H1 (cell line): ENCODE measurements around the gene GADD45B.
"Not testable (repeated sequence)": the region's sequence is repeated elsewhere in the genome, so short reads cannot be mapped to it uniquely, and the experiment has no call there.

Experiments
- BCL11A ChIP-seq, 2 experiments: IDR thresholded peaks; one replicate each; pipeline ENCODE4 v1.6.1; 2011; ENCODE audit warnings: low read depth in 2 of 2, low read length in 2 of 2, mild to moderate bottlenecking in 2 of 2
- CHD2 ChIP-seq: IDR thresholded peaks from 2 replicates; pipeline ENCODE4 v1.6.1; 2012; ENCODE audit warnings: low read length, improper control_type of control experiment
- EZH2 ChIP-seq: fragments of 200-600 bp; sonication (generic); IDR thresholded peaks from 2 replicates; pipeline ENCODE4 v1.7.1; 2012; ENCODE audit warnings: low read depth, mild to moderate bottlenecking, moderate library complexity, low read length, inconsistent platforms; ENCODE audit not compliant: severe bottlenecking
- JUND ChIP-seq: IDR thresholded peaks from 2 replicates; pipeline ENCODE4 v1.6.1; 2011; ENCODE audit warnings: mild to moderate bottlenecking, improper control_type of control experiment, low read length
- KDM1A ChIP-seq: fragments of 200-600, 300-600 bp; sonication (generic); IDR thresholded peaks from 2 replicates; pipeline ENCODE4 v1.7.1; 2016; ENCODE audit warnings: mild to moderate bottlenecking, low read length, borderline replicate concordance
- POLR2A ChIP-seq, 2 experiments: IDR thresholded peaks; 1 replicate in 1 of 2; 2 replicates in 1 of 2; pipeline ENCODE4 v1.6.1; 2011; ENCODE audit warnings: low read depth in 2 of 2, low read length in 2 of 2, mild to moderate bottlenecking in 2 of 2; ENCODE audit errors: control extremely low read depth in 1 of 2
- POLR2AphosphoS5 ChIP-seq: IDR thresholded peaks from 2 replicates; pipeline ENCODE4 v1.6.1; 2011; ENCODE audit warnings: low read depth, low read length
- SRF ChIP-seq: IDR thresholded peaks from 2 replicates; pipeline ENCODE4 v1.6.1; 2011; ENCODE audit warnings: mild to moderate bottlenecking, low read depth, low read length, moderate library complexity
- TAF1 ChIP-seq: IDR thresholded peaks from 2 replicates; pipeline ENCODE4 v1.6.1; 2011; ENCODE audit warnings: mild to moderate bottlenecking, low read depth, low read length
- YY1 ChIP-seq: IDR thresholded peaks from 2 replicates; pipeline ENCODE4 v1.6.1; 2011; ENCODE audit warnings: low read depth, mild to moderate bottlenecking, low read length
- TF ChIP-seq, protein P1 (sequence below): IDR thresholded peaks from 2 replicates; pipeline ENCODE4 v1.6.1; 2011; ENCODE audit warnings: low read length, improper control_type of control experiment
- TF ChIP-seq, protein P2 (sequence below), 3 experiments: IDR thresholded peaks; 1 replicate in 2 of 3; 2 replicates in 1 of 3; pipeline versions ENCODE4 v1.5.1 to v1.6.1; 2011; ENCODE audit warnings: low read length in 3 of 3, mild to moderate bottlenecking in 3 of 3, inconsistent platforms in 2 of 3, low read depth in 1 of 3, moderate library complexity in 1 of 3; ENCODE audit not compliant: insufficient read depth in 1 of 3; ENCODE audit errors: control extremely low read depth in 1 of 3
- TF ChIP-seq, protein P3 (sequence below): IDR thresholded peaks from 2 replicates; pipeline ENCODE4 v1.6.1; 2012; ENCODE audit warnings: inconsistent platforms

DNA sequence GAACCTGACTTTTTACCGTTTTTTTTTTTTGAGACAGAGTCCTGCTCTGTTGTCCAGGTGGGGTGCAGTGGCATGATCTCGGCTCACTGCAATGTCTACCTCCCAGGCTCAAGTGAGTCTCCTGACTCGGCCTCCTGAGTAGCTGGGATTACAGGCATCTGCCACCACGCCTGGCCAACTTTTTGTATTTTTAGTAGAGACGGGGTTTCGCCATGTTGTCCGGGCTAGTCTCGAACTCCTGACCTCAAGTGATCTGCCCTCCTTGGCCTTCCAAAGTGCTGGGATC is 6.1 kb upstream of the GADD45B start:
- TF ChIP-seq, protein P1, sequence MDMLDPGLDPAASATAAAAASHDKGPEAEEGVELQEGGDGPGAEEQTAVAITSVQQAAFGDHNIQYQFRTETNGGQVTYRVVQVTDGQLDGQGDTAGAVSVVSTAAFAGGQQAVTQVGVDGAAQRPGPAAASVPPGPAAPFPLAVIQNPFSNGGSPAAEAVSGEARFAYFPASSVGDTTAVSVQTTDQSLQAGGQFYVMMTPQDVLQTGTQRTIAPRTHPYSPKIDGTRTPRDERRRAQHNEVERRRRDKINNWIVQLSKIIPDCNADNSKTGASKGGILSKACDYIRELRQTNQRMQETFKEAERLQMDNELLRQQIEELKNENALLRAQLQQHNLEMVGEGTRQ, result not testable (repeated sequence)
- TF ChIP-seq, protein P2, sequence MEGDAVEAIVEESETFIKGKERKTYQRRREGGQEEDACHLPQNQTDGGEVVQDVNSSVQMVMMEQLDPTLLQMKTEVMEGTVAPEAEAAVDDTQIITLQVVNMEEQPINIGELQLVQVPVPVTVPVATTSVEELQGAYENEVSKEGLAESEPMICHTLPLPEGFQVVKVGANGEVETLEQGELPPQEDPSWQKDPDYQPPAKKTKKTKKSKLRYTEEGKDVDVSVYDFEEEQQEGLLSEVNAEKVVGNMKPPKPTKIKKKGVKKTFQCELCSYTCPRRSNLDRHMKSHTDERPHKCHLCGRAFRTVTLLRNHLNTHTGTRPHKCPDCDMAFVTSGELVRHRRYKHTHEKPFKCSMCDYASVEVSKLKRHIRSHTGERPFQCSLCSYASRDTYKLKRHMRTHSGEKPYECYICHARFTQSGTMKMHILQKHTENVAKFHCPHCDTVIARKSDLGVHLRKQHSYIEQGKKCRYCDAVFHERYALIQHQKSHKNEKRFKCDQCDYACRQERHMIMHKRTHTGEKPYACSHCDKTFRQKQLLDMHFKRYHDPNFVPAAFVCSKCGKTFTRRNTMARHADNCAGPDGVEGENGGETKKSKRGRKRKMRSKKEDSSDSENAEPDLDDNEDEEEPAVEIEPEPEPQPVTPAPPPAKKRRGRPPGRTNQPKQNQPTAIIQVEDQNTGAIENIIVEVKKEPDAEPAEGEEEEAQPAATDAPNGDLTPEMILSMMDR (IDR thresholded peaks at IDR 0.05; ENCODE audit: control extremely low read depth in 1 of 3, insufficient read depth in 1 of 3, low read depth in 1 of 3, low read length in 3 of 3), result not testable (repeated sequence)
- TF ChIP-seq POLR2A (IDR thresholded peaks at IDR 0.05; ENCODE audit: control extremely low read depth in 1 of 2, low read depth in 2 of 2, low read length in 2 of 2); POLR2AphosphoS5; SRF; EZH2; TAF1; BCL11A (IDR thresholded peaks at IDR 0.05; ENCODE audit: low read depth in 2 of 2, low read length in 2 of 2); YY1; KDM1A; JUND; CHD2: not testable (repeated sequence)
- TF ChIP-seq, protein P3, sequence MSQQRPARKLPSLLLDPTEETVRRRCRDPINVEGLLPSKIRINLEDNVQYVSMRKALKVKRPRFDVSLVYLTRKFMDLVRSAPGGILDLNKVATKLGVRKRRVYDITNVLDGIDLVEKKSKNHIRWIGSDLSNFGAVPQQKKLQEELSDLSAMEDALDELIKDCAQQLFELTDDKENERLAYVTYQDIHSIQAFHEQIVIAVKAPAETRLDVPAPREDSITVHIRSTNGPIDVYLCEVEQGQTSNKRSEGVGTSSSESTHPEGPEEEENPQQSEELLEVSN, result not testable (repeated sequence)
